ENCODE measurements around the gene USP31.

DNA sequence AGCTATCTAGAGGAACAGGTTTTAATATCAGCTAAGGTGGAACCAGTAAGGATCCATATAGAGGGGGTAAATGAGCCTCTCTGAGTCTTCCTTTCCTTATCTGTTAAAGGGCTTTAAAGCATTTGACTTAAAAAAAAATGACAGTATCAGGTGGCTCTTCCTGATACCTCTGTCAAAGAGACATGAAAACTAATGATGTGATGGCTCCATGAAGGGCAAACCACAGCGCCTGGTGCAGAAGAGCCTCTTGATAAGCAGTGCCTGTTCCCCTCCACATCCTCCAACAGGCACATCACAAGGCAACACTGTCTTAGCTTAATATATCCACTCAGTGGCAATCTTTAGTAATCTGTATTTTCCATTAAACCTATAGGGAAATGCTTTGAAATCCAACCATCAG is 68.9 kb downstream of the USP31 start:
- TF ChIP-seq, protein P1, sequence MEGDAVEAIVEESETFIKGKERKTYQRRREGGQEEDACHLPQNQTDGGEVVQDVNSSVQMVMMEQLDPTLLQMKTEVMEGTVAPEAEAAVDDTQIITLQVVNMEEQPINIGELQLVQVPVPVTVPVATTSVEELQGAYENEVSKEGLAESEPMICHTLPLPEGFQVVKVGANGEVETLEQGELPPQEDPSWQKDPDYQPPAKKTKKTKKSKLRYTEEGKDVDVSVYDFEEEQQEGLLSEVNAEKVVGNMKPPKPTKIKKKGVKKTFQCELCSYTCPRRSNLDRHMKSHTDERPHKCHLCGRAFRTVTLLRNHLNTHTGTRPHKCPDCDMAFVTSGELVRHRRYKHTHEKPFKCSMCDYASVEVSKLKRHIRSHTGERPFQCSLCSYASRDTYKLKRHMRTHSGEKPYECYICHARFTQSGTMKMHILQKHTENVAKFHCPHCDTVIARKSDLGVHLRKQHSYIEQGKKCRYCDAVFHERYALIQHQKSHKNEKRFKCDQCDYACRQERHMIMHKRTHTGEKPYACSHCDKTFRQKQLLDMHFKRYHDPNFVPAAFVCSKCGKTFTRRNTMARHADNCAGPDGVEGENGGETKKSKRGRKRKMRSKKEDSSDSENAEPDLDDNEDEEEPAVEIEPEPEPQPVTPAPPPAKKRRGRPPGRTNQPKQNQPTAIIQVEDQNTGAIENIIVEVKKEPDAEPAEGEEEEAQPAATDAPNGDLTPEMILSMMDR (IDR thresholded peaks at IDR 0.05) = no peak
- TF ChIP-seq POLR2A (IDR thresholded peaks at IDR 0.05) = no peak
